SK-N-MC (cell line): ENCODE data around the gene LRRFIP2.
"Not testable (repeated sequence)": the region's sequence is repeated elsewhere in the genome, so short reads cannot be mapped to it uniquely, and the experiment has no call there.

ENCODE experiments used
- DNase-seq: peaks from one replicate; pipeline ENCODE4 v3.0.0-alpha.2; 2011; ENCODE audit warnings: low read depth, low spot score
- H3K27ac ChIP-seq: fragments of 200-600 bp; sonication (generic); 2 replicates; pipeline ENCODE4 v1.5.1; 2016; ENCODE audit warnings: mixed run types
- H3K36me3 ChIP-seq: fragments of 200-600 bp; sonication (generic); 2 replicates; pipeline ENCODE4 v1.6.1; 2017; ENCODE audit warnings: antibody characterized with exemption, low read length, mixed read lengths; ENCODE audit not compliant: insufficient read depth
- H3K4me3 ChIP-seq: fragments of 200-600 bp; sonication (generic); 2 replicates; pipeline ENCODE4 v1.5.1; 2016
- H3K9ac ChIP-seq: fragments of 200-600 bp; sonication (generic); 2 replicates; pipeline ENCODE4 v1.8.0; 2017; ENCODE audit warnings: mixed run types, mixed read lengths; ENCODE audit not compliant: insufficient read length
- H3K9me3 ChIP-seq: fragments of 200-600 bp; sonication (generic); 2 replicates; pipeline ENCODE4 v1.6.1; 2017; ENCODE audit warnings: low read depth, mild to moderate bottlenecking, antibody characterized with exemption, low read length, moderate library complexity, mixed read lengths
- EZH2 ChIP-seq: fragments of 200-600 bp; sonication (generic); IDR thresholded peaks from one replicate; pipeline ENCODE4 v1.6.1; 2017; ENCODE audit warnings: antibody characterized with exemption
- FOXP2 ChIP-seq: optimal IDR thresholded peaks from 2 replicates; pipeline ENCODE3; 2011; ENCODE audit warnings: mild to moderate bottlenecking, moderate library complexity; ENCODE audit not compliant: insufficient read depth; ENCODE audit errors: extremely low read length, control extremely low read depth
- POLR2AphosphoS5 ChIP-seq: IDR thresholded peaks from 2 replicates; pipeline ENCODE4 v1.6.1; 2012; ENCODE audit warnings: mild to moderate bottlenecking, low read depth, low read length, borderline replicate concordance

The LRRFIP2 gene

GRCh38 chr3:37161351-37161750 lies 13.0 kb downstream of the LRRFIP2 start:
- no peaks in the 10 kb centered on the region for H3K9me3 ChIP-seq
- no peak for TF ChIP-seq POLR2AphosphoS5
- no peaks in the 10 kb centered on the region for H3K36me3 ChIP-seq
- DNase-seq, result no peak
- H3K27ac ChIP-seq, result no peak overlapping the region
- H3K4me3 ChIP-seq, result no peak overlapping the region
- no peak overlapping the region for H3K9ac ChIP-seq

GRCh38 chr3:37155782-37156181 lies 18.6 kb downstream of the LRRFIP2 start:
- H3K27ac ChIP-seq, result no peak overlapping the region
- H3K36me3 ChIP-seq, result no peaks in the 10 kb centered on the region
- H3K9me3 ChIP-seq, result no peaks in the 10 kb centered on the region
- DNase-seq, result no peak
- no peak overlapping the region for H3K9ac ChIP-seq
- H3K4me3 ChIP-seq, result no peak overlapping the region
- TF ChIP-seq FOXP2 (no peak), POLR2AphosphoS5 (no peak), EZH2 (no peak)

- Histone ChIP-seq H3K36me3 (no peaks in the 10 kb centered on the region), H3K4me3 (no peak overlapping the region), H3K27ac (peak overlapping the region; percentile 36; the same call in 1 of the 2 replicates), H3K9ac (no peak overlapping the region), H3K9me3 (no peaks in the 10 kb centered on the region)
- TF ChIP-seq FOXP2 (no peak), POLR2AphosphoS5 (no peak), EZH2 (no peak)
- DNase-seq, result no peak
Observed at GRCh38 chr3:37154668-37155314, 19.6 kb downstream of the LRRFIP2 start.

GRCh38 chr3:37150621-37151020 lies 23.8 kb downstream of the LRRFIP2 start:
- Histone ChIP-seq H3K9me3 (no peaks in the 10 kb centered on the region), H3K9ac (no peak overlapping the region), H3K36me3 (no peaks in the 10 kb centered on the region), H3K4me3 (no peak overlapping the region), H3K27ac (no peak overlapping the region)
- no peak for DNase-seq
- no peak for TF ChIP-seq POLR2AphosphoS5

- Histone ChIP-seq H3K4me3 (no peak overlapping the region), H3K9ac (no peak overlapping the region), H3K36me3 (no peaks in the 10 kb centered on the region), H3K9me3 (no peaks in the 10 kb centered on the region), H3K27ac (no peak overlapping the region)
- TF ChIP-seq FOXP2, result no peak
- no peak for TF ChIP-seq EZH2
- no peak for TF ChIP-seq POLR2AphosphoS5
- no peak for DNase-seq
Observed at GRCh38 chr3:37149257-37149656, 25.1 kb downstream of the LRRFIP2 start.

- no peak for DNase-seq
- Histone ChIP-seq H3K9ac (no peak overlapping the region), H3K4me3 (no peak overlapping the region), H3K27ac (no peak overlapping the region), H3K36me3 (no peaks in the 10 kb centered on the region; the same call in 1 of the 2 replicates), H3K9me3 (no peaks in the 10 kb centered on the region)
- TF ChIP-seq POLR2AphosphoS5 (no peak), FOXP2 (no peak), EZH2 (no peak)
Observed at GRCh38 chr3:37148208-37148607, 26.2 kb downstream of the LRRFIP2 start.

GRCh38 chr3:37147666-37148065 lies 26.7 kb downstream of the LRRFIP2 start:
- no peak for DNase-seq
- Histone ChIP-seq H3K9me3 (no peaks in the 10 kb centered on the region), H3K9ac (no peak overlapping the region), H3K36me3 (no peaks in the 10 kb centered on the region; the same call in 1 of the 2 replicates), H3K4me3 (no peak overlapping the region), H3K27ac (no peak overlapping the region)
- no peak for TF ChIP-seq POLR2AphosphoS5
- no peak for TF ChIP-seq FOXP2
- TF ChIP-seq EZH2, result no peak

- not testable (repeated sequence) for H3K9ac ChIP-seq, DNase-seq, H3K4me3 ChIP-seq, H3K27ac ChIP-seq, H3K36me3 ChIP-seq, H3K9me3 ChIP-seq
Observed at GRCh38 chr3:37146927-37147326, 27.5 kb downstream of the LRRFIP2 start.

- no peak overlapping the region for H3K4me3 ChIP-seq
- H3K9ac ChIP-seq, result no peak overlapping the region
- no peak for DNase-seq
- TF ChIP-seq EZH2 (no peak), POLR2AphosphoS5 (no peak), FOXP2 (no peak)
- no peak overlapping the region for H3K27ac ChIP-seq
- no peaks in the 10 kb centered on the region for H3K9me3 ChIP-seq
- no peaks in the 10 kb centered on the region; the same call in 1 of the 2 replicates for H3K36me3 ChIP-seq
Observed at GRCh38 chr3:37145611-37146010, 28.8 kb downstream of the LRRFIP2 start.
